ENCODE measurements around the gene RARB.

GRCh38 chr3:25458420-25458814 lies 30.4 kb downstream of the RARB start:
- TF ChIP-seq CTCF (IDR thresholded peaks at IDR 0.05) = no peak
- TF ChIP-seq POLR2AphosphoS5 (IDR thresholded peaks at IDR 0.05) = no peak
